GM21723 (cell line): Measurements from ENCODE around the gene RAD54L2.
A peak's percentile ranks its signal among the peaks of the same experiment; 100 is the strongest.
"Not testable (repeated sequence)": the region's sequence is repeated elsewhere in the genome, so short reads cannot be mapped to it uniquely, and the experiment has no call there.

ENCODE experiments used
- ATAC-seq: cut with Tn5 transposase; IDR thresholded peaks from one replicate; pipeline ENCODE4 v1.9.1; 2021; ENCODE audit warnings: mild to moderate bottlenecking, moderate library complexity; ENCODE audit not compliant: unreplicated experiment

RAD54L2 gene, protein sequence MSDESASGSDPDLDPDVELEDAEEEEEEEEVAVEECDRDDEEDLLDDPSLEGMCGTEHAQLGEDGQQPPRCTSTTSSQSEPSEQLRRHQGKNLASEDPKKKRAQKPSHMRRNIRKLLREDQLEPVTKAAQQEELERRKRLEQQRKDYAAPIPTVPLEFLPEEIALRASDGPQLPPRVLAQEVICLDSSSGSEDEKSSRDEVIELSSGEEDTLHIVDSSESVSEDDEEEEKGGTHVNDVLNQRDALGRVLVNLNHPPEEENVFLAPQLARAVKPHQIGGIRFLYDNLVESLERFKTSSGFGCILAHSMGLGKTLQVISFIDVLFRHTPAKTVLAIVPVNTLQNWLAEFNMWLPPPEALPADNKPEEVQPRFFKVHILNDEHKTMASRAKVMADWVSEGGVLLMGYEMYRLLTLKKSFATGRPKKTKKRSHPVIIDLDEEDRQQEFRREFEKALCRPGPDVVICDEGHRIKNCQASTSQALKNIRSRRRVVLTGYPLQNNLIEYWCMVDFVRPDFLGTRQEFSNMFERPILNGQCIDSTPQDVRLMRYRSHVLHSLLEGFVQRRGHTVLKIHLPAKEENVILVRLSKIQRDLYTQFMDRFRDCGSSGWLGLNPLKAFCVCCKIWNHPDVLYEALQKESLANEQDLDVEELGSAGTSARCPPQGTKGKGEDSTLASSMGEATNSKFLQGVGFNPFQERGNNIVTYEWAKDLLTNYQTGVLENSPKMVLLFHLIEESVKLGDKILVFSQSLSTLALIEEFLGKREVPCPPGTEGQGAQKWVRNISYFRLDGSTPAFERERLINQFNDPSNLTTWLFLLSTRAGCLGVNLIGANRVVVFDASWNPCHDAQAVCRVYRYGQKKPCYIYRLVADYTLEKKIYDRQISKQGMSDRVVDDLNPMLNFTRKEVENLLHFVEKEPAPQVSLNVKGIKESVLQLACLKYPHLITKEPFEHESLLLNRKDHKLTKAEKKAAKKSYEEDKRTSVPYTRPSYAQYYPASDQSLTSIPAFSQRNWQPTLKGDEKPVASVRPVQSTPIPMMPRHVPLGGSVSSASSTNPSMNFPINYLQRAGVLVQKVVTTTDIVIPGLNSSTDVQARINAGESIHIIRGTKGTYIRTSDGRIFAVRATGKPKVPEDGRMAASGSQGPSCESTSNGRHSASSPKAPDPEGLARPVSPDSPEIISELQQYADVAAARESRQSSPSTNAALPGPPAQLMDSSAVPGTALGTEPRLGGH (N-terminal part only)

DNA sequence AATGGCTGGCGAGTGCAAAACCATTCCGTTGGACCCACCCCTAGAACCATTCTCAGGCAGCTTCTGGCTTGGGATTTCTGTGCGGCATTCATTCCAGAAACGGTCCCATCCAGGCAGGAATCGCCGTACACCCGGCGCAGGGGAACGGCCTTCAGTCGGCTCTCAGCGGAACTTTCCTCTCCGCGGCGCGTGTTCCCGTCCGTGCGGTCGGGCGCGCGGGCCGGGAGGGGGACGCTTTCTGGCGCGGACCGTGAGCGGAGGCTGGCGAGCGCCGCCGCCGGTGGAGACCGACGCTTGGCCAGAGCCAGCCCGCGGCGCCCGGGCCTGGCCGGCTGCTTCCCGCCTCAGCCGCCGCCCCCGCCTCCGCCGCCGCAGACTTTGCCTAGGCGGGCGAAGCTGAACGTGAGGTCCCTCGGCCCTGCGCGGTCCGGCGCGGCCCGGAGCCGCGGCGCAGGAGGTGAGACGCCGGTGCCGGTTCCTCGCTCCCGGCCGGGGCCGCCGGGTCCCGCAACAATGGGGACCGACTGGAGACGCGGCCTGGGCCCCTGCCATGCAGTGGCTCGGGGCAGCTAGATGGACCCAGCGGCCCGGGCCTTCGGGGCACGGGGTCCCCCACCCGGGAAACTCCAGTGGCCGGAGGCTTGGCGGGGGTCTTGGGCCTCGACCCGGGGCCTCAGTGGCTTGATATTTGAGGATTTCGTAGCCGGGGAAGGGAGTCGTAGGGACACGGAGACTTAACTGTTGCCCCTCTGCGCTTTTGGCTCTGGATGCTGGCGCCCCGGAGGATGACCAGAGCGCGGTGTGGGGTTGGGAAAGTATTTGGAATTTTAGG lies at the start of gene RAD54L2:
RAD54L2 (plus strand) TSS at position 261 of the 832 bp plus-strand sequence. CDS start 51,702 bp downstream, outside the sequence.
- peak; percentile 80 for ATAC-seq

DNA sequence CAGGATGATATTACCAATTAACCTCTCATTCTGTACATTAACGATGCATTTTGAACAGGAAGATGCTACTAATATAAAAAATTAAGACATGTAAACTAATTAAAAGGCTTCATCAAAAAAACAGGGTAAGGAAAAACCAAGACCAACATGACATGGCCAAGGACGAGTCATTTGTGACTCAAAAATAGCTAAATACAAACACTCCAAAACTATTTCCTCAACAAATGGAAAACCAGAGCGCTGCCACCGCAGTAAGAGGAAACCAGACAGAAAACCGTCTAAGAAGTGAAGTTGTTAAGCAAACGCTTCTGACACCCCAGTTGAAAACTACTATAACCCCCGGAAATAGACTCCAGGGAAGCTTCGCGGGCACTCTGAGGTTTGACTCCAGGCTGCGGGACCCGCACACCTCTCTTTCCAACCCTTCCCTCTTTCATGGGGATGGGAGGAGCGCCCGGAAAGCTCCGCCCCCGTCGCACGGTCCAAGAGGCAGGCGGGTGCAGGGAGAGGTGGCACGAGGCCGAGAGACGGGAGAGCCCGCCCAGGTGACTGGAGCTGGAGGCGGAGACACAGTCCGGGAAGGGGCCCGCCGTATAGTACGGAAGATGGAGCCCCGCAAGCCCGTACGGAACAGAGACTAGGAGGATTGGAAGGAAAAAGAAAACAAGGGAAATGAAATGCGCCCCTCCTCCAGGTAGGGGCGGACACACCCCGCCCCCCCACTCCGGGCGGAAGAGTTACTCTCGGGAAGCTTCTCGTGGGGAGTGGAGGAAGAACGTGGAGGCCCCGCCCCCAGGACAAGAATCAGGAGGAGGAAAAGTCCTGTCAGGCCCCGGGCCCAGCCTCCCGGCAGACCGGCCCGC lies 39.4 kb upstream of the RAD54L2 start:
- peak; percentile 67 for ATAC-seq

DNA sequence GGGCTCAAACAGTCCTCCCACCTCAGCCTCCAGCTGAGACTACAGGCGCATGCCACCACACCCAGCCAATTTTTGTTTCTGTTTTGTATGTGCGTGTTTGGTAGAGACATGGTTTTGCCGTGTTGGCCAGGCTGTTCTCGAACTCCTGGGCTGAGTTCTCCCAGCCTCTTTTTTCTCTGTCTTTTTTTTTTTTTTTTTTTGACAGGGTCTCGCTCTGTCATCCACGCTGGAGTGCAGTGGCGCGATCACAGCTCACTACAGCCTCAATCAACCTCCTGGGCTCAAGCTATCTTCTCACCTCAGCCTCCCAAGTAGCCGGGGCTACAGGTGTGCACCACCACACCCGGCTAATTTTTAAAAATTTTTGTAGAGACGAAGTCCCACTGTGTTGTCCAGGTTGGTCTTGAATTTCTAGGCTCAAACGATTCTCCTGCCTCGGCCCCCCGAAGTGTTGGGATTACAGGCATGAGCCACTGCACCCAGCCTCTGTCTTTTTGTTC lies 37.8 kb upstream of the RAD54L2 start:
- ATAC-seq, result no peak

DNA sequence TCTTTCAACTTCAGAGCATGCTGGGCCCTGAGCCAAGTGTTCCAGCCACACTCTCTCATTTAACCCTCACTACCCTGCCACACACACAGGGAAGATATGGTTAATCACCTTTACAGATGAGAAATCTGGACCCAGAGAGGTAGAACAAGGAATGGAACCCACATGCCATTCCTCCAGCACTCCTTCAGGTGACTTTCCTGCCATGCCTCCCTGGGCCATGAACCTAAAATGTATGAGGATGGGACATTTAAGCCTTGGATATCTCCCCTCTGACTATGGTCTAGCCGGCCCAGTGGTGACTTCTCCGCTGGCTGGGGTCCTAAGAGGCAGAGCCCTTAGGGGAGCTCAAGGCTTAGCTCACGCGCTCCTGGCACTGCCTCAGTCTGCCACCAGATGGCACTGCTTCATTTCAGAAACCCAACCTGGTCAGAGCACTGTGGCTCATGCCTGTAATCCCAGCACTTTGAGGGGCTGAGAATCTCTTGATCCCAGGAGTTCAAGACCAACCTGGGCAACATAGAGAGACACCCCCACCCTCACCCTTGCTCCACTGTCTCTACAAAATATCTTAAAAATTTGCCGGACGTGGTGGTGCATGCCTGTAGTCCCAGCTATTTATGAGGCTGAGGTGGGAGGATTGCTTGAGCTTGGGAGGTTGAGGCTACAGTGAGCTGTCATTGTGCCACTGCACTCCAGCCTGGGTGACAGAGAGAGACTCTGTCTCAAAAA lies 36.5 kb upstream of the RAD54L2 start:
- ATAC-seq, result peak; percentile 28

DNA sequence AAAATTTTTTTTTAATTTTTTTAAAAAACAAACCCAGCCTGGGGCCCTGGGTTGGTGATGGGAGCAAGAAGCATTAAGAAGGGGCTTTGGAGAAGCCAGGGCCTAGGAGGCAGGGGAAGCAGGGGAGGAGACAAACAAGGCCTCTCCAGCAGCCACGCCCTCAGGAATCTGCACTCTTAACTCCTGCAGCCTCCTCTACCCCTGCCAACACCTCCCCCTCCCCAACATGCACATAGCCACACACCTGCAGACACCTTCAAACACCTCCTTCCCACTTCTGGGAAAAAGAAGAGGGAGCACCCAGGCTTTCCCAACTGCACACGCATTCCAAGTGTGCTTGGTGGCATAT lies 36.0 kb upstream of the RAD54L2 start:
- ATAC-seq, result no peak

DNA sequence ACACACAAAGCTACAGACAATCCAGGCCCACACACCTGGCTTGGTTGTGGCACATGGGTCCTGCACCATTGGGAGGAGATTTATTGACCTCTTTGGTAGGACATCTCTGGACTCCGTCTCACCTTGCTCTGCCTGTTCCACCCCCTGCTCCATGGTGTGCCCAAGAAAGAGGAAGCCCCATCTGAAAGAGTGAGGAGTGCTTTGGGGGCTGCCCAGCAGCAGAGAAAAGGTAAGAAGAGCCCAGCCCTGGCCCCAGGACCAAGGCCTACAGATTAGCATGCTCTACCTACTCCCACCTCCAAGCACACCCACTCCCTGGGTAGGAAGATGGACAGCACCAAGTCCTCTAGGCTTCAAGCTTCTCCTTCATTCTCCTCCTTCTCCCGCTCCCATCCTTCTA lies 35.5 kb upstream of the RAD54L2 start:
- no peak for ATAC-seq

DNA sequence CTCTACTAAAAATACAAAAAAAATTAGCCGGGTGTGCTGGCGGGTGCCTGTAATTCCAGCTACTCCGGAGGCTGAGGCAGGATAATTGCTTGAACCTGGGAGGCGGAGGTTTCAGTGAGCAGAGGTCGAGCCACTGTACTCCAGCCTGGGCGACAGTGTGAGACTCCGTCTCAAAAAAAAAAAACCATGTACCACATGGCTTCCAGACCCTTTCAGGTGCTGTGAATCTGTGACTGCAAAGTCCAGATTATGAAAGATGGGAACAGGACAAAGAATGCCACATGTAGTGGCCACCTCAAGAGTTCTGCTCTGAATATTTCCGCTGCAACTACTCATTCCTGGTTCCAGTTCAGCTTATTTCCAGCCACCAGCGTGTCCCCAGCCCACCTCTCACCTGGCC lies 30.3 kb upstream of the RAD54L2 start:
- ATAC-seq, result no peak

DNA sequence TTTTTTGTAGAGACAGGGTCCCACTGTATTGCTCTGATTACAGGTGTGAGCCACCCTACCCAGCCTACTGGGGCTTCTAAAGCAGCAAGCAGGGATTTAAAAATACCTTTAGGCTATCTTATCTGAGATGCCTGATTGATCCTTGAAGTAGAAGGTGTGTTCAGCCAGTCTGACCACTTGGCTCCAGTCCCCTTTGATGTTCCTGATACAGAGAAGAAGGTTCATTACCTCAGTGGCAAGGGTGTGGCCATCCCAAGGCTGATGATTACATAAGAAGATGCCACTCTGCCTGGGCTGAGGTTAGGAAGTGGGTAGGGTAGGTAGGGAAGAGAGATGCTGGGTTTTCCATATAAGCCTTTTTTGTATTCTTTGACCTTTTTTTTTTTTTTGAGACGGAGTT lies 27.5 kb upstream of the RAD54L2 start:
- ATAC-seq, result no peak

DNA sequence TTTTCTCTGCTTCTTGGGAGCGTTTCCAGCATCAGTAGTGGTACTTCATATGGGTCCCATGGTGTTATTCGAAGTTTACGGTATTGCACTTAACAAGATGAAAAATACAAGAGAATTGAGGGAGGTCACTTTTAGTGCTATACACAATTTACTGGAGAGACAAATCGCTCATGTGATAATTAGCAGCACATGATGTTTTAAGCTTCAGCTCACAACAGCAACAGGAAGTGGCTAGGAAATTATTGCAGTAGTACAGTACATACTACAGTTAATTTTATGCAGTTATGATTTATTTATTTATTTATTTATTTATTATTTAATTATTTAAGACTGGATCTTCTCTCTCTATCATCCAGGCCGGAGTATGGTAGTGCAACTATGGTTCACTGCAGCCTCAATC lies 24.3 kb upstream of the RAD54L2 start:
- ATAC-seq, result no peak

DNA sequence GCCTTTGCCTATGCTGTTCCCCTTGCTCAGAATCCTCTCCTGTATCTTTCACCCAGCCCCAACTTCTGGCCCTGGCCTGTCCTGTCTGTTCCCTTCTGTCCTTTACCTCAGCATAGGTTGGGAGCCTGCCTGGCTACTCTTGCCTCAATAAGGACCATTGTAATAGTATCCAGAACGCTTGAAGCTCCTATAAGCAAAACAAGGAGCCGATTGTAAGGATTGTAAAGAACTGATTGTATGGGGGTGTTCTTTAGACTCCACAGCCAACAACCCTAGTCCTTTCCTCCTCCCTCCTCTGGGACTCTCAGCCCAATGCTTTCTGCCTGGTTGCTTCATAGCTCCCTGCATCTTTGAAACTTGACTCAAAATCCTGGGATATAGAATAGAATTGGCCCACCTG lies 18.7 kb upstream of the RAD54L2 start:
- no peak for ATAC-seq

DNA sequence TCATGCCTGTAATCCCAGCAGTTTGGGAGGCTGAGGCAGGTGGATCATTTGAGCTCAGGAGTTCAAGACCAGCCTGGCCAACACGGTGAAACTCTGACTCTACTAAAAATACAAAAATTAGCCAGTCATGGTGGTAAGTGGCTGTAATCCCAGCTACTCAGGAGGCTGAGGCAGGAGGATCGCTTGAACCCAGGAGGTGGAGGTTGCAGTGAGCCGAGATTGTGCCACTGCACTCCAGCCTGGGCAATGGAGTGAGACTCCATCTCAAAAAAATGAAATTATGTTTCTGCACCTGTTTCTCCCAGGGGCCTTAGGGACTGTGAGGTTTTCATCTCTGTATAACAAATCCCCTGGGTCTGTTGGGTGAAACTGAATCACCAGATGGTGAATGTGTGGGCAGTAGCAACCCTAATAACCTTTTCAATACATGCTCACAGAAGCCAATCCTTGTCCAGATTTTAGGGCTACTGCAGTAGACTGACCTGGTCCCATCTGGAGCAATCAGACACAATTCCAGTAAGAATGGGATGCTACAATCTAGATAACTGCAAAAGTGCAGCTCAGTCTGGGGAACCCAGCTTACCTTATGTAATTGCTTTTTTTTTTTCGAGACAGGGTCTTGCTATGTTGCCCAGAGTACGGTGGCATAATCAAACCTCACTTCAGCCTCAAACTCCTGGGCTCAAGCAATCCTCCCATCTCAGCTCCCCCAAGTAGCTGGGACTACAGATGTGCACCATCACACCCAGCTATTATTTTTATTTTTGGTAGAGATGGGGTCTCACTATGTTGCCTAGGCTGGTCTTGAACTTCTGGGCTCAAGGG lies 17.4 kb upstream of the RAD54L2 start:
- ATAC-seq, result peak; percentile 79

DNA sequence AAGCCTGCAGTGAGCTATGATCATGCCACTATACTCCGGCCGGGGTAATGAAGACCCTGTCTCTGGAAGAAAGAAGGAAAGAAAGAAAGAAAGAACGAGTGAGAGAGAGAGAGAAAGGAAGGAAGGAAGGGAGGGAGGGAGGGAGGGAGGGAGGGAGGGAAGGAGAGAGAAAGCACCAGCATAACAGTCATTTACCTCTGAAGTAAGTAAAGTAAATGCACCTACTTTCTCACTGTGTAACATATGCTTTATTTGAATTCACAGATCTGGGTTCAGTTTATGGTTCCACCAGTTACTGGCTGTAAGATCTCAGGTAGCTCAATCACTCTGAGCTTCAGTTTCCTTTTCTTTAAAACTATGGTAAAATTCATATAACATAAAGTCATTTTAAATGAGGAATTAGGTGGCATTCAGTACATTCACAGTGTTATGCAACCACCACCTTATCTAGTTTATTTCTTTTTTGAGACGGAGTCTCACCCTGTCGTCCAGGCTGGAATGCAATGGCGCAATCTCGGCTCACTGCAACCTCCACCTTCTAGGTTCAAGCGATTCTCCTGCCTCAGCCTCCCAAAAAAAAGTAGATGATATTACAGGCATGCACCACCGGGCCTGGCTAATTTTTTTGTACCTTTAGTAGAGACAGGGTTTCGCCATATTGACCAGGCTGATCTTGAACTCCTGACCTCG lies 16.1 kb upstream of the RAD54L2 start:
- no peak for ATAC-seq

DNA sequence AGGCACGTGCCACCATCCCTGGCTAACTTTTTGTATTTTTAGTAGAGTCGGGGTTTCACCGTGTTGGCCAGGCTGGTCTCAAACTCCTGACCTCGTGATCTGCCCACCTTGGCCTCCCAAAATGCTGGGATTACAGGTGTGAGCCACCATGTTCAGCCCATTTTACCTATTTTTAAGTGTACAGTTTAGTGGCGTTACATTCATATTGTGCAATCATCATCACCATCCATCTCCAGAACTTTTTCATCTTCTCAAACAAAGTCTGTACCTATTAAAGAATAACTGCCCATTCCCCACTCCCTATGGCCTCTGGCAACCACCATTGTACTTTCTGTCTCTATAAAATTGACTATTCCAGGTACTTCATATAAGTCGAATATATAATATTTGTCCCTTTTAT lies 13.6 kb upstream of the RAD54L2 start:
- not testable (repeated sequence) for ATAC-seq

DNA sequence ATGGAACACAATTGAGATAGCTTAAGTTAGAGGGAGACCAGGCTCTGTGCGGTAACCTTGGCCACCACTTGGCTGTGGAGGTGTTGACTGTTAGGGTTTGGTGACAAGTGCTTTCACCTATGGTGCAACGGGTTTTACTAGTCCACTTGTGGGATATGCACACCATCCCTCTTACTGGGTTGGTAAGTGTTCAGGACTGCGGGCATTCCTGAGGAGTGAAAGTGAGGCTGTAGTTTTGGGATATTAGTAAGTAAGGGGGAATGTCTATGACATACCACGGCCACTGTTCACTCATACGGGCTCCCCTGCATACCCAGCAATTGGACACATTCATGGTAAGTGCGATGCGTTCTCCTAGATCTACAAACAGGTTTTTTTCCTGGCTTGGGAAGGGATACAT lies 8.0 kb upstream of the RAD54L2 start:
- no peak for ATAC-seq

DNA sequence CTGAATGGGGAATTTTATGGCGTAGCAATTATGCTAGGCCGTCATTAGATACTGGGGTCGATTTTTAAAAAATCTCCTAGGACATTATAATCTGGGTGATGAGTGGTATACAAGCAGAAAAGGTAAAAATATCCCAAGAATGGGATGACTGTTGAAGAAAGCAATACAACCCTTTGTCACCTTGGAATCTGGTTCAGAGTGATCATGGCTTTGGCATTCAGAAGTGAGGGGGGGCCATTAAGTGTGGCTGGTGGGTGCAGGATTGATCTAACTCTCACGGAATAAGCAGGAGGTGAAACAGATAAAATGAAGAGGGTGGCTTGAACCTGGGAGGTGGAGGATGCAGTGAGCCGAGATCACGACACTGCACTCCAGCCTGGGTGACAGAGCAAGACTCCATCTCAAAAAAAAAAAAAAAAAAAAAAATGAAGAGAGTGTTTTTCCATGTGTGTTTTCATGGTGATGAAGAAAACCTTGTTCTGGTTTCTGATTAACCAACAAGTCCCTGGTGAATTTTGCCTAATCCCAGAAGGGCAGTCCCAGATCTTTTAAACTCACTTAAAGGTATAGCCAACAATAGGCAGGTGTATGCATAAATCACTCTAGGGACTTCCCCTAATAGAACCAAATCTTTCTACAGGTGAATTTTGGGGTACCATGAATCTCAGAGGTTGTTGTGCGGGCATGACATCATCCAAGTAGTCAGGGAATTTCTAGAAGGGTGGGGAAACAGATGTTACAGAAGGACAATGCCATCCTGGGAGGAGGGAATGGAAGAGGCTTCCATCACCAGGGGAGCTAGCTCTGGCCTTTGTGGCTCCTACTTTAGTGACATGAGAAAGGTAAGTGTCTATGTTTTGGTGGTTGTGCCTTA lies 3.1 kb upstream of the RAD54L2 start:
- no peak for ATAC-seq

DNA sequence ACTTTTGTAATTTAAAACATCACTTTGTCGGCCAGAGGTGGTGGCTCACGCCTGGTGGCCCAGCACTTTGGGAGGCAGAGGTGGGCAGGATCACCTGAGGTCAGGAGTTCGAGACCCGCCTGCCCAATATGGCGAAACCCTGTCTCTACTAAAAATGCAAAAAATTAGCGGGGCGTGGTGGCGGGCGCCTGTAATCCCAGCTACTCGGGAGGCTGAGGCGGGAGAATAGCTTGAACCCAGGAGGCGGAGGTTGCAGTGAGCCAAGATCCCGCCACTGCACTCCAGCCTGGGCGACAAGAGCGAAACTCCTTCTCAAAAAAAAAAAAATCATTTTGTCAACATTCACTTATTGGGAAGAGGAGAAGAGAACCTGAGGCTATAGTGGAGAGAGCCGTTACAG lies 888 bp upstream of the RAD54L2 start:
- not testable (repeated sequence) for ATAC-seq
